ENCODE data around the gene SMIM35. TPM values are rescaled to one million over a fixed set of nuclear protein-coding genes. Genes with fewer than 3 reads are reported as not detected.

Gene SMIM35
- polyA plus RNA-seq, 1 of the 3 experiments (the other 2 are of a cell fraction): not detected

- Histone ChIP-seq H3K9me2 (no peaks in the 10 kb centered on the region), H4K20me1 (ENCODE audit: insufficient read depth) (no peaks in the 10 kb centered on the region), H3K4me1 (ENCODE audit: control insufficient read depth in 1 of 2, insufficient read depth in 2 of 2, low read depth in 1 of 2, low read length in 1 of 2) (no peaks in the 10 kb centered on the region), H3K27ac (ENCODE audit: low read depth in 2 of 2, low read length in 1 of 2) (no peak overlapping the region), H2AFZ (ENCODE audit: low read depth) (no peak overlapping the region), H3K9me3 (no peaks in the 10 kb centered on the region), H3K79me2 (ENCODE audit: insufficient read depth) (no peaks in the 10 kb centered on the region), H3K9ac (no peak overlapping the region), H3K4me3 (ENCODE audit: low read depth in 2 of 2, low read length in 1 of 2) (no peak overlapping the region), H3K27me3 (ENCODE audit: insufficient read depth) (no peaks in the 10 kb centered on the region), H3K36me3 (replicated peaks in 1 of 2; ENCODE audit: control insufficient read depth in 1 of 2, insufficient read depth in 2 of 2, low read length in 1 of 2) (no peaks in the 10 kb centered on the region), H3F3A (replicated peaks; ENCODE audit: insufficient read depth) (no peaks in the 10 kb centered on the region), H3K4me2 (no peak overlapping the region)
- TF ChIP-seq SMC3 (IDR thresholded peaks at IDR 0.05; ENCODE audit: low read depth, low read length) (no peak), FOXJ3 (CRISPR knock-in tag; IDR thresholded peaks at IDR 0.05) (no peak), NRF1 (IDR thresholded peaks at IDR 0.05; ENCODE audit: low read depth, low read length) (no peak), CTCF (IDR thresholded peaks at IDR 0.05) (no peak), GABPA (IDR thresholded peaks at IDR 0.05; ENCODE audit: low read depth) (no peak), REST (IDR thresholded peaks at IDR 0.05; ENCODE audit: low read depth, low read length) (no peak), EP300 (IDR thresholded peaks at IDR 0.05; ENCODE audit: borderline replicate concordance in 1 of 2, low read depth in 1 of 2, low read length in 1 of 2) (no peak), TEAD4 (IDR thresholded peaks at IDR 0.05; ENCODE audit: borderline replicate concordance, insufficient read depth) (no peak), NFIC (IDR thresholded peaks at IDR 0.05; ENCODE audit: borderline replicate concordance) (no peak), MEF2A (IDR thresholded peaks at IDR 0.05; ENCODE audit: borderline replicate concordance, low read depth) (no peak), ZBTB33 (IDR thresholded peaks at IDR 0.05; ENCODE audit: borderline replicate concordance, low read depth) (no peak), RCOR1 (IDR thresholded peaks at IDR 0.05; ENCODE audit: low read length) (no peak), SIN3A (IDR thresholded peaks at IDR 0.05; ENCODE audit: borderline replicate concordance, low read depth, low read length) (no peak), USF1 (IDR thresholded peaks at IDR 0.05; ENCODE audit: borderline replicate concordance, low read depth) (no peak)
- CTCF ChIA-PET: interaction anchor here (1.1 to 1.6 kb wide), 3 partner anchors 51 to 55 kb away, joined by 3 to 8 read pairs (median 4); no protein-coding TSS in a partner anchor
- no peak for DNase-seq
- 45% methylated on average over 5 of the region's 5 CpGs for WGBS (ENCODE audit: low lambda C conversion rate)
- POLR2A ChIA-PET: no interaction called here
Observed at GRCh38 chr11:118001494-118001971, 85.2 kb downstream of the SMIM35 start.

Measured in SK-N-SH (cell line).